ENCODE data around the gene RAI1.

DNA sequence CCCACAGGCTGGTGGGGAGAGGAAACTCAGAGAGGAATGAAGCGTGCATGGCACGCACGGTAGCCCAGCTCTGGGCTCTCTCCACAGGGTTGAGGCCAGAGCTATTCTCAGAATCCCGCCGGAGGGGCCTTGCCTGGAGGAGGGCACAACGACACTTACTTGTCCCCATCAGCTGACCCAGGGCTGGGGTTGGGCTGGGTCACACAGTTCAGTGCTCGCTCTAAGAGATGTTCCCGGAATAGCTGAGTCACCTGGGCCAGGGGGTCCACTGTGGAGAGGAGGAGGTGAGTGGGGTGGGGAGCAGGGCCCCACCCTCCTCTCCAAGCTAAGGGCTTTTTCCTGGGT is 133.8 kb downstream of the RAI1 start:
- TF ChIP-seq CTCF (IDR thresholded peaks at IDR 0.05) (no peak), POLR2A (IDR thresholded peaks at IDR 0.05) (no peak)

Data from ovary (tissue), 3 donors.